HG02938 (cell line): ENCODE results near the gene INHBB.
"Not testable (repeated sequence)": the region's sequence is repeated elsewhere in the genome, so short reads cannot be mapped to it uniquely, and the experiment has no call there.

Experiments used
- ATAC-seq: cut with Tn5 transposase; IDR thresholded peaks from one replicate; pipeline ENCODE4 v1.9.1; 2021; ENCODE audit warnings: mild to moderate bottlenecking, moderate library complexity; ENCODE audit not compliant: unreplicated experiment

The INHBB gene

GRCh38 chr2:120376679-120377640, 31.0 kb downstream of the INHBB start:
- ATAC-seq = no peak

GRCh38 chr2:120378605-120379004, 32.7 kb downstream of the INHBB start:
- no peak for ATAC-seq

- no peak for ATAC-seq
Measured at GRCh38 chr2:120379916-120380893, 34.3 kb downstream of the INHBB start.

GRCh38 chr2:120381192-120381591, 35.3 kb downstream of the INHBB start:
- ATAC-seq = no peak

GRCh38 chr2:120381661-120382060, 35.7 kb downstream of the INHBB start:
- ATAC-seq = no peak

- ATAC-seq = no peak
Measured at GRCh38 chr2:120382541-120383144, 36.7 kb downstream of the INHBB start.

GRCh38 chr2:120383191-120383590, 37.3 kb downstream of the INHBB start:
- no peak for ATAC-seq

GRCh38 chr2:120383631-120384340, 37.9 kb downstream of the INHBB start:
- ATAC-seq = no peak

- no peak for ATAC-seq
Measured at GRCh38 chr2:120384486-120385354, 38.8 kb downstream of the INHBB start.

GRCh38 chr2:120385355-120386127, 39.6 kb downstream of the INHBB start:
- no peak for ATAC-seq

- no peak for ATAC-seq
Measured at GRCh38 chr2:120388222-120389035, 42.5 kb downstream of the INHBB start.

- no peak for ATAC-seq
Measured at GRCh38 chr2:120389036-120389391, 43.1 kb downstream of the INHBB start.

- ATAC-seq = no peak
Measured at GRCh38 chr2:120390381-120391055, 44.6 kb downstream of the INHBB start.

GRCh38 chr2:120391382-120391781, 45.4 kb downstream of the INHBB start:
- ATAC-seq = not testable (repeated sequence)

- no peak for ATAC-seq
Measured at GRCh38 chr2:120391911-120392665, 46.2 kb downstream of the INHBB start.

GRCh38 chr2:120392923-120393322, 47.0 kb downstream of the INHBB start:
- ATAC-seq = no peak

GRCh38 chr2:120393456-120393855, 47.5 kb downstream of the INHBB start:
- ATAC-seq = no peak
